ENCODE data around the gene ENSA.

DNA sequence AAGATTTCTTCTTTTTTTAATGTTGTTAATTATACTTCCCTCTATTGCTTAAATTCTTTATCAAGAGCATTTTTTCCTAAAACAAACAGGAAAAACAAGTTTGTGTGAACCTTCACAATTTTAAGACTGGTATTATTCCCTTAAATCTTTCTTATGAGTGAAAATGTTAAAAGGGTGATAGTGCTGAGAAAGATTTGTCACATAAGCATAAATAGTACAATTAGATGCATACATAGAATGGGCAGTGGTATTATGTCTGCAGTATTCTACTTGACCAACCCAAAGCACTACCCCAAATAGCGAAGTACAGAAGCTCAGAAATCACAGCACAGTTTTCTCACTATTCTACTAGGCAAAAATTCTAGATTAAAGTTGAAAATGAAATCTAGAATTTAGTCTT, 49.6 kb upstream of the ENSA start:
- TF ChIP-seq FOS (IDR thresholded peaks at IDR 0.05; ENCODE audit: borderline replicate concordance, insufficient read depth, low read length), result no peak
- TF ChIP-seq EZH2 (IDR thresholded peaks at IDR 0.05; ENCODE audit: borderline replicate concordance, low read depth, low read length, severe bottlenecking), result no peak
- TF ChIP-seq, protein P1, sequence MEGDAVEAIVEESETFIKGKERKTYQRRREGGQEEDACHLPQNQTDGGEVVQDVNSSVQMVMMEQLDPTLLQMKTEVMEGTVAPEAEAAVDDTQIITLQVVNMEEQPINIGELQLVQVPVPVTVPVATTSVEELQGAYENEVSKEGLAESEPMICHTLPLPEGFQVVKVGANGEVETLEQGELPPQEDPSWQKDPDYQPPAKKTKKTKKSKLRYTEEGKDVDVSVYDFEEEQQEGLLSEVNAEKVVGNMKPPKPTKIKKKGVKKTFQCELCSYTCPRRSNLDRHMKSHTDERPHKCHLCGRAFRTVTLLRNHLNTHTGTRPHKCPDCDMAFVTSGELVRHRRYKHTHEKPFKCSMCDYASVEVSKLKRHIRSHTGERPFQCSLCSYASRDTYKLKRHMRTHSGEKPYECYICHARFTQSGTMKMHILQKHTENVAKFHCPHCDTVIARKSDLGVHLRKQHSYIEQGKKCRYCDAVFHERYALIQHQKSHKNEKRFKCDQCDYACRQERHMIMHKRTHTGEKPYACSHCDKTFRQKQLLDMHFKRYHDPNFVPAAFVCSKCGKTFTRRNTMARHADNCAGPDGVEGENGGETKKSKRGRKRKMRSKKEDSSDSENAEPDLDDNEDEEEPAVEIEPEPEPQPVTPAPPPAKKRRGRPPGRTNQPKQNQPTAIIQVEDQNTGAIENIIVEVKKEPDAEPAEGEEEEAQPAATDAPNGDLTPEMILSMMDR (IDR thresholded peaks at IDR 0.05; ENCODE audit: extremely low read depth in 1 of 2, insufficient read depth in 1 of 2, low read depth in 1 of 2, low read length in 2 of 2), result no peak
- TF ChIP-seq JUN (IDR thresholded peaks at IDR 0.05; ENCODE audit: borderline replicate concordance, insufficient read depth, insufficient read length, low read depth), result no peak
- no peak for TF ChIP-seq POLR2A (IDR thresholded peaks at IDR 0.05; ENCODE audit: low read depth, low read length)
